GM20000 (cell line): ENCODE results near the gene MUC2.

Experiments used
- DNase-seq: peaks from one replicate; pipeline ENCODE4 v3.0.0; 2012; ENCODE audit warnings: low spot score
- CTCF ChIP-seq: IDR thresholded peaks from 2 replicates; pipeline ENCODE4 v1.5.1; 2012; ENCODE audit warnings: mild to moderate bottlenecking, control low read depth; ENCODE audit errors: extremely low read depth, missing control alignments

Gene MUC2

GRCh38 chr11:1074244-1075221 lies at the start of gene MUC2:
Gene MUC2, plus strand, starts transcription at chr11:1074874.
- DNase-seq, result no peak
- TF ChIP-seq CTCF, result no peak

GRCh38 chr11:1025410-1026162 lies 49.1 kb upstream of the MUC2 start:
- no peak for DNase-seq
- no peak for TF ChIP-seq CTCF

GRCh38 chr11:1026163-1026450 lies 48.6 kb upstream of the MUC2 start:
- no peak for TF ChIP-seq CTCF
- no peak for DNase-seq

GRCh38 chr11:1026641-1027482 lies 47.8 kb upstream of the MUC2 start:
- TF ChIP-seq CTCF, result no peak
- no peak for DNase-seq

- DNase-seq, result no peak
- TF ChIP-seq CTCF, result no peak
These were observed 47.0 kb upstream of the MUC2 start for GRCh38 chr11:1027483-1028290.

GRCh38 chr11:1028291-1028540 lies 46.5 kb upstream of the MUC2 start:
- TF ChIP-seq CTCF, result no peak
- no peak for DNase-seq
